NCI-H146 treated with DMSO at 0.1 percent for 48 hours (cell line): Measurements from ENCODE around the gene GLIPR1L2.

ENCODE experiments used
- DNase-seq: peaks from one replicate; lab custom pipeline; 2025; ENCODE audit not compliant: unreplicated experiment; lab: John Stamatoyannopoulos, UW

GLIPR1L2 gene

DNA sequence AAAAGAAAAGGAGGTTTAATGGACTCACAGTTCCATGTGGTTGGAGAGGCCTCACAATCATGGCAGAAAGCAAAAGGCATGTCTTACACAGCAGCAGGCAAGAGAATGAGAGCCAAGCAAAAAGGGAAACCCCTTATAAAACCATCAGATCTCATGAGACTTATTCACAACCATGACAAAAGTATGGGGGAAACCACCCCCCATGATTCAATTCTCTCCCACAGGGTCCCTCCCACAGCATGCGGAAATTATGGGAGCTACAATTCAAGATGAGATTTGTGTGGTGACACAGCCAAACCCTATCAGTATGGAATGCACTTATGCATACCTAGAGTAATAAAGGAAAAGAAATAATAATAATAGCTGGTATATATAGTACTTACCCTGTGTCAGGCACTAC lies 85.2 kb downstream of the GLIPR1L2 start:
- no peak for DNase-seq

DNA sequence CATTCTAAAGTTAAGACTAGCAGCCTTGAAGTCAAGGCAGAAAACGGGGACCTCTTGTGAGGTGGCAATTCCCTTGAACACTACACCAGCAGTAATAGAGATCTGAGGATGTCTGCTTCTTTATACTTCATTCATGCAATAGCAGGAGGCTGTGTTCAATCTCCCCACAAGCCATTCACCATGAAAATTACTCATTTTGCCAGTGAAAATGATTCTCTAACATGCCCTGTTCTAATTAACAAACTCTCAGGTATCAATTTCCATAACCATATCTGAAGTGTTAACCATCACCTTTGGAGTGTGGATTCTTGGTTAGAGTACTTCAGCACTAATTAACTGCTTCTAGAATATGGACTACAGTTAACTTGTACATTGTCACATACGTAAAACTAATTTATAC lies 86.2 kb downstream of the GLIPR1L2 start:
- no peak for DNase-seq

DNA sequence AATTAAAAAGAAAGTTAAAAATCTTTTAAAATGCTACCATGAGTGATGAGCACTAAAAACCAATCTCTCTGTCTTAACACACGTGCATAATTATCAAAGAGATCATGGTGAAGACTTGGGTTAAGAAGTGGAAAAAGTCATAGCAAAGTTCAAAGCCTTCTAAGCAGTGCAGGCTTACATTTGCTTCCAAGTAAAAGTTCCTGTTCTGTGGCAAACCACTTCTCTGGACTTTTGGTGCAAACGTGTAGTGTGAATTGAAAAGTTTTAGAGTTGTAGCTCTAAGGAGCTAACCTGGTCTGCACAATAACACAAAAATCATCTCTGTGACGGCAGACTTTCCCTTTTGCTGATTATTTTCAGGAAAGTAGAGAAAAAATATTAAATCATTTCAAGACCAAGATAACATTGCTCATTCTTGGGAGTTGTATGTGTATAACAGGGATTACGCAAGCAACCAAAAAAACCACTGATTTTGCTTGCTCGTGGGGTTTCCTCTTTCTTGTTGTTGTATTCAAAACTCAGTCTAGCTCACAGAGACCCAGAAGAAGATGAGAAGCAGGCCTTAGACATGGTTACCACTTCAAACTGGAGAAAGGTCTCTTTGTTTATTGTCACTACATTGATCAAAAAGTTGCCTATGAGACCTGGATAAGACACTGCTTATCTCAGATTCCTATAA lies 87.4 kb downstream of the GLIPR1L2 start:
- DNase-seq = no peak

DNA sequence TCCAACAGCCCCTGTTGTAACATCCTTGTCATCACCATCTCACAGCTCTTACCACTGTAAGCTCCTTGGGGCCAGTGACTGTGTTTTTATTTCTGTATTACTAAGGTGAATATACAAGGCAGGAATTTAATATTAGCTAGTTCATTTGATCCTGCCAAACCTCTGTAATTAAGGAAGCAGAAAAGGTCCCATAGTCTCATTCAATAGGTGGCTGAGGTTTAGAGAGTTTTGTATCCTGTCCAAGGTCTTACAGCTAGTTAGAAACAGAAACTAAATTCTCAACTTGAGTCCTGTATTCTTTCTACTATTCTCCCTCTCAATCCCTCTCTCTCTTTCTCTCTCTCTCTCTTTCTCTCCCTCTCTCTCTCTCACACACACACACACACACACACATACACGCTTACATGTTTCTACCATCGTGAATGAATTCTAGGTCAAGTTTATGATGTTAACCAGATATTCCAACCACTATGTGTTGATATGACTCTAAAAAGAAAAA lies 89.1 kb downstream of the GLIPR1L2 start:
- no peak for DNase-seq

DNA sequence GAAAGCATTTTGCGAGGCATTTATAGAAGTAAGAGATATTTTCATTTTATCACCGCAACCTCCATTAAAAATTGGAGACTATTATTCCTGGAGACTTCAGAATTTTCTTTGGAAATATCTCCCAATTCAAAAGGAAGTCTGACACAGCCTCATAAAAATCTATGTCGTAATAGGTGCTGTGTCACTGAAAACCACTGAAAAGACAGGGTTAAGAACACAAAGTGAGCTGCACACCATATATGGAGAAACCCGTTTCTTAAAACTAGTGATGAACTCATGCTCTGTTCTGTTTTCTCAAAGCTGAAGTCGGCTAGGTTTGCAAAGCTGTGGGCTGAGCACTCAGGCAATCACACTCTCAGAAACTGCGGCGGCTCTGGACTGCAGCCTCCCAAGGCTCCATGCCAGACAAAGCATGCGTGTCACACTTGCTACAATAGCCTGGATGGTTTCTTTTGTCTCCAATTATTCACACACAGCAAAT lies 89.6 kb downstream of the GLIPR1L2 start, which contains the start of gene GLIPR1:
Gene GLIPR1 (plus strand): TSS at position 287 of the 481 bp plus-strand sequence. CDS start 126 bp downstream, at position 413.
- DNase-seq = peak; percentile 18

DNA sequence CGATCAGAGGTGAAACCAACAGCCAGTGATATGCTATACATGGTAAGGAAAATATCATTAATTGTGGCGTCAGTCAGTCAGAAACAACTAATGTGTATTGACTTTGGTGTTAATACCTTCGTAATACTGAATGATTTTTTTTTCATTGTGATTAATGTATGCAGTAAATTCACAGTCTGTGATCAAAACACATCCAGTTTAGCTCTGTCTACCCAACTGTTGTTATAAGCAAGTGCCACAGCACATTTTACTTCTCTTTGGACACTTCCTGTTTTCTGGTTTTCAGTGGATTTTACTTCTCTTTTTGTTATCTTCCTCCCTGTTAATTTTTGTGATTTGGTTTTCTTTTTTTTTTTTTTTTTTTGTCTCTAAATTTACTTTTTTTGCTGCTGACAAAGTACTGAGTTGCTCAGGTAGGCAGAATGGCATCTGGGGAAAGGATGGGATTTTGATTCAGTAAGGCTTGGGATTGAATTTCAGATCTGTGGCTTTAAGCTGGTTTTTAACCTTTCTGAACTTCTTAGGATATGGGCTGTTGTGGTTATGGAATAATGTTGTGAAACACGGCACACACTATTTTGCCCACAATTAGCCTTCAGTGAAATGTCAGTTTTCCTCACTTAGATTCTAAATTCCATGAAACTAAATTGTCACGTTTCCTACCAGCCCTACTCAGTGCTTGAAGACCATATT lies 90.3 kb downstream of the GLIPR1L2 start:
- no peak for DNase-seq

DNA sequence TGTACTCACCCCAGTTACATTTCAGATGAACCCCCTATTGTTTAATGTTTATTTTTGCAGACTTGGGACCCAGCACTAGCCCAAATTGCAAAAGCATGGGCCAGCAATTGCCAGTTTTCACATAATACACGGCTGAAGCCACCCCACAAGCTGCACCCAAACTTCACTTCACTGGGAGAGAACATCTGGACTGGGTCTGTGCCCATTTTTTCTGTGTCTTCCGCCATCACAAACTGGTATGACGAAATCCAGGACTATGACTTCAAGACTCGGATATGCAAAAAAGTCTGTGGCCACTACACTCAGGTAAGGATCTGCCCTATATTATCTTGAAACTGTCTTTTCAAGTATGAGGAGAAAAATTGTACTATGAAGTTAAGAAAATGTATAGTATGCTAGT lies 90.9 kb downstream of the GLIPR1L2 start:
- no peak for DNase-seq
